ENCODE data around the gene CADM2.

Gene CADM2

DNA sequence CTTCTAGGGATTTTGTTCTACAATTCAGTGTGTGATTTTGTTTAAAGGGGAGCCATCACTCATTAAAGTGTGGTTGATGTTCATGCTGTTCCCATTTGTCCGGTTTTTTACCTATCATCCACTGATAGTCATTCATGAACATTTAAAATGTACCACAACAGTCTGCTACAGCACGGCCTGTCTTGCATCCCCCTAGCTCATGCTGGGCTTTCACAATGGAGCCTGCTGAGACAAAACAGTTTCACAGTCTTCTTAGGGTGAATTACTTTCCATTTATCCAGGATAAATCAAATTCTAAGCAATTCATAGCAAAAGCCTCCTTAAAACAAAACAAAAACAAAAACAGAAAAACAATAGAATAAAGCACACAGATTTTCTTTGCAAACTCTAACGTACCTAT is 627.2 kb downstream of the CADM2 start:
- no peak for DNase-seq (ENCODE audit: low read depth, low spot score)
- ChIA-PET POLR2A (no interaction called here), CTCF (interaction anchor here (1.0 kb wide), 2 partner anchors 11 to 13 kb away, joined by 3 to 4 read pairs; no protein-coding TSS in a partner anchor)
- H3K4me3 ChIP-seq (ENCODE audit: low read depth, low read length): no peak overlapping the region
- TF ChIP-seq, protein P1, sequence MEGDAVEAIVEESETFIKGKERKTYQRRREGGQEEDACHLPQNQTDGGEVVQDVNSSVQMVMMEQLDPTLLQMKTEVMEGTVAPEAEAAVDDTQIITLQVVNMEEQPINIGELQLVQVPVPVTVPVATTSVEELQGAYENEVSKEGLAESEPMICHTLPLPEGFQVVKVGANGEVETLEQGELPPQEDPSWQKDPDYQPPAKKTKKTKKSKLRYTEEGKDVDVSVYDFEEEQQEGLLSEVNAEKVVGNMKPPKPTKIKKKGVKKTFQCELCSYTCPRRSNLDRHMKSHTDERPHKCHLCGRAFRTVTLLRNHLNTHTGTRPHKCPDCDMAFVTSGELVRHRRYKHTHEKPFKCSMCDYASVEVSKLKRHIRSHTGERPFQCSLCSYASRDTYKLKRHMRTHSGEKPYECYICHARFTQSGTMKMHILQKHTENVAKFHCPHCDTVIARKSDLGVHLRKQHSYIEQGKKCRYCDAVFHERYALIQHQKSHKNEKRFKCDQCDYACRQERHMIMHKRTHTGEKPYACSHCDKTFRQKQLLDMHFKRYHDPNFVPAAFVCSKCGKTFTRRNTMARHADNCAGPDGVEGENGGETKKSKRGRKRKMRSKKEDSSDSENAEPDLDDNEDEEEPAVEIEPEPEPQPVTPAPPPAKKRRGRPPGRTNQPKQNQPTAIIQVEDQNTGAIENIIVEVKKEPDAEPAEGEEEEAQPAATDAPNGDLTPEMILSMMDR (IDR thresholded peaks at IDR 0.05; ENCODE audit: insufficient read depth, low read length, missing control alignments): no peak

DNA sequence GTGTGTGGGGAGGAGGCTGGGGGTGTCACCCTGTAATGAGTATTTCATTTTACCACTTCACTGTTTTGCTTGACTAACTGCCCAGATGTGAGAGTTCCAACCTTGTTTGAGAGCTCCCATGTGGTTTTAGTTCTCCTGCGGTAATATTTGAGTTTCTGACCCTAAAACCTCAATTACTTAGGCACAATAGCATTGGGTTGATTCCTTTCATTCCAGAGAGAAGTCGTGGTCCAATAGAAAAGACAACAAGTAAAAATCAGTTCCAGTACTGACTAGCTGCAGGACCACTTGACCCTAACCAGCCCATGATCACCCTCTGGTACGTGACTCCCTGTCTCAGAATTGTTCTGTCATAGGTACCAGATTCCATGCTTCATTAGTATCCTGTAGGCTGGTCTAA is 630.4 kb downstream of the CADM2 start:
- CTCF ChIA-PET: no interaction called here
- POLR2A ChIA-PET: no interaction called here
- no peak overlapping the region for H3K4me3 ChIP-seq (ENCODE audit: low read depth, low read length)
- no peak for DNase-seq (ENCODE audit: low read depth, low spot score)
- TF ChIP-seq, protein P1 (IDR thresholded peaks at IDR 0.05; ENCODE audit: insufficient read depth, low read length, missing control alignments): no peak

DNA sequence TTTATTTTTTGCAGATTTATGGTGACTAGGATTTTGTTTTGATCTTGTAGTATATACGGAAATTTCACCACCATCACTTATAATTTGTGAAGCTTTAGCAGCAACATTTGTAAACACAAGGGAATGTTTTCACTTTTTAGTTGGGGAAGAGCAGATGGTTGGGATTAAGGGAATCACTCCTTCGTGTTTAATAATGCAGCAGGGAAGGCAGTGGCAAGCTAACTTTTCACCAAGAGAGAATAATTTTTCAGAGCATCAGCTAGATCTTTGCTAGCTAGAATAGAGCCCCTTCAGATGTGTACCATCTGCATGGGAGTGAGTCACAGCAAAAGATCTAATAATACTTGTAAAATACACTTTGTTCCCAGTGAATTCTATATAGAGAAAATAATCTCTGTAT is 632.7 kb downstream of the CADM2 start:
- no peak overlapping the region for H3K4me3 ChIP-seq (ENCODE audit: low read depth, low read length)
- ChIA-PET CTCF (no interaction called here), POLR2A (no interaction called here)
- TF ChIP-seq, protein P1 (IDR thresholded peaks at IDR 0.05; ENCODE audit: insufficient read depth, low read length, missing control alignments): no peak
- DNase-seq (ENCODE audit: low read depth, low spot score): no peak

DNA sequence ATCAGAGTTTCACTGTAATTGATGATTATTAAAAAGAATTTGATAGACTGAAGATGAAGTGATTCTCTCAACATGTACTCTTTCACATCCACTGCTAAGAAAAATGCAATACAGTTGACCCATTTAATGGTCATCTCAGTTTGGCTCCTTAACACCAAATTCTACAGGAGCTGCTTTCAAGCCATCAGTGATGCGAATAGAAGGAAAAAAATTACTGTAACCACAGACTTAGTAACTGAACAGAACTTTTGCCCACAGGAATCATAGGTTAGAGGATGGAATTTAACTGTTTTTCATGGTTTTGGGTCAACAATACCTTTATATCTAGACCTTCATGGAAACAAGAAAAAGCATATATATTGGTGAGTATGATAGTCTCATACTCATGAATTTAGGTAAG is 633.5 kb downstream of the CADM2 start:
- POLR2A ChIA-PET: no interaction called here
- no peak overlapping the region for H3K4me3 ChIP-seq (ENCODE audit: low read depth, low read length)
- no peak for DNase-seq (ENCODE audit: low read depth, low spot score)
- TF ChIP-seq, protein P1 (IDR thresholded peaks at IDR 0.05; ENCODE audit: insufficient read depth, low read length, missing control alignments): no peak
- CTCF ChIA-PET: no interaction called here

DNA sequence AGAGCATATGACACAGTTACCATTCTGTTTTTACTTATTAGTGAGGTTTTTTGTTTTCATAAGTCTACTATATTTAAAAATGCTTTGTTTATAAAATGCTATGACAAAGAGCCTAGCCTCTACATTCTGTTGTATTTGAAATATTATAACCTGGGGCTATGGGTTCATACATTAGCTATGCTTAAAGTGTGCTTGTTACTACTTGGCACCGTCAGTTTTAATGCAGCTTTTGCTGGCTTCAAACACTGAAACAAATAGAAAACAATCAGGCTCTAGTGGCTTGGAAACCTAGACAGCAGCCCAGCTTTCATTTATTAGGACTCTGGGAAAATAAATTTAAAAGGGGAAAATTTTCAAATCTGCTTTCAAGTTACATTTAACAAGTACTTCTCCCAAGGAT is 635.9 kb downstream of the CADM2 start:
- no peak for DNase-seq (ENCODE audit: low read depth, low spot score)
- POLR2A ChIA-PET: no interaction called here
- H3K4me3 ChIP-seq (ENCODE audit: low read depth, low read length): no peak overlapping the region
- TF ChIP-seq, protein P1 (IDR thresholded peaks at IDR 0.05; ENCODE audit: insufficient read depth, low read length, missing control alignments): no peak
- CTCF ChIA-PET: no interaction called here

DNA sequence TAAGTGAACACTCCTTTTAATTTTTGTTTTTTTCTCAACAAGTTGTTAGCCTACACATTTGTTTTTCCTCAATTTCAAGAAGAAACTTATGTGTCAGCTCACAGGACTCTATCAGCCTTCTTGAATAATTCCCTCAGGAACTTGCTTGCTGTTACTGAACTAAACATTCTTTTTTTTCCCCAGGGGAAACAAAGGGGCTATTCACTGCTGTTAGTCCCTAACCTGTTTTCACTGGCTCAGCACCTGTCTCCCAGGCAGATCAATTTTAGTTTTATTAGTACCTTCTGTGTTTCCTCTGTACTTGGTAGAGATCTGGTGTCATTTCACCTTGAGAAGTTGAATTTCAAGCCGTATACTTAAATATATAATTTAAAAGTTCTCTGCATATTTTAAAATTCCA is 644.6 kb downstream of the CADM2 start:
- ChIA-PET CTCF (no interaction called here), POLR2A (no interaction called here)
- TF ChIP-seq, protein P1 (IDR thresholded peaks at IDR 0.05; ENCODE audit: insufficient read depth, low read length, missing control alignments): no peak
- DNase-seq (ENCODE audit: low read depth, low spot score): no peak
- no peak overlapping the region for H3K4me3 ChIP-seq (ENCODE audit: low read depth, low read length)
